Pericardium fibroblast (primary cell): ENCODE data around the gene SLC26A1. TPM values are rescaled to one million over a fixed set of nuclear protein-coding genes. Genes with fewer than 3 reads are reported as not detected.

ENCODE experiments used
- total RNA-seq: library from RNA; depleted of rRNA; stranded (reverse); fragments of >200 nt; gene quantifications from 2 replicates; pipeline ENCODE4 v1.2.3, GENCODE V29; 2015

Gene SLC26A1, protein sequence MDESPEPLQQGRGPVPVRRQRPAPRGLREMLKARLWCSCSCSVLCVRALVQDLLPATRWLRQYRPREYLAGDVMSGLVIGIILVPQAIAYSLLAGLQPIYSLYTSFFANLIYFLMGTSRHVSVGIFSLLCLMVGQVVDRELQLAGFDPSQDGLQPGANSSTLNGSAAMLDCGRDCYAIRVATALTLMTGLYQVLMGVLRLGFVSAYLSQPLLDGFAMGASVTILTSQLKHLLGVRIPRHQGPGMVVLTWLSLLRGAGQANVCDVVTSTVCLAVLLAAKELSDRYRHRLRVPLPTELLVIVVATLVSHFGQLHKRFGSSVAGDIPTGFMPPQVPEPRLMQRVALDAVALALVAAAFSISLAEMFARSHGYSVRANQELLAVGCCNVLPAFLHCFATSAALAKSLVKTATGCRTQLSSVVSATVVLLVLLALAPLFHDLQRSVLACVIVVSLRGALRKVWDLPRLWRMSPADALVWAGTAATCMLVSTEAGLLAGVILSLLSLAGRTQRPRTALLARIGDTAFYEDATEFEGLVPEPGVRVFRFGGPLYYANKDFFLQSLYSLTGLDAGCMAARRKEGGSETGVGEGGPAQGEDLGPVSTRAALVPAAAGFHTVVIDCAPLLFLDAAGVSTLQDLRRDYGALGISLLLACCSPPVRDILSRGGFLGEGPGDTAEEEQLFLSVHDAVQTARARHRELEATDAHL
- under 0.01 and 0.09 TPM in 2 replicates for total RNA-seq

DNA sequence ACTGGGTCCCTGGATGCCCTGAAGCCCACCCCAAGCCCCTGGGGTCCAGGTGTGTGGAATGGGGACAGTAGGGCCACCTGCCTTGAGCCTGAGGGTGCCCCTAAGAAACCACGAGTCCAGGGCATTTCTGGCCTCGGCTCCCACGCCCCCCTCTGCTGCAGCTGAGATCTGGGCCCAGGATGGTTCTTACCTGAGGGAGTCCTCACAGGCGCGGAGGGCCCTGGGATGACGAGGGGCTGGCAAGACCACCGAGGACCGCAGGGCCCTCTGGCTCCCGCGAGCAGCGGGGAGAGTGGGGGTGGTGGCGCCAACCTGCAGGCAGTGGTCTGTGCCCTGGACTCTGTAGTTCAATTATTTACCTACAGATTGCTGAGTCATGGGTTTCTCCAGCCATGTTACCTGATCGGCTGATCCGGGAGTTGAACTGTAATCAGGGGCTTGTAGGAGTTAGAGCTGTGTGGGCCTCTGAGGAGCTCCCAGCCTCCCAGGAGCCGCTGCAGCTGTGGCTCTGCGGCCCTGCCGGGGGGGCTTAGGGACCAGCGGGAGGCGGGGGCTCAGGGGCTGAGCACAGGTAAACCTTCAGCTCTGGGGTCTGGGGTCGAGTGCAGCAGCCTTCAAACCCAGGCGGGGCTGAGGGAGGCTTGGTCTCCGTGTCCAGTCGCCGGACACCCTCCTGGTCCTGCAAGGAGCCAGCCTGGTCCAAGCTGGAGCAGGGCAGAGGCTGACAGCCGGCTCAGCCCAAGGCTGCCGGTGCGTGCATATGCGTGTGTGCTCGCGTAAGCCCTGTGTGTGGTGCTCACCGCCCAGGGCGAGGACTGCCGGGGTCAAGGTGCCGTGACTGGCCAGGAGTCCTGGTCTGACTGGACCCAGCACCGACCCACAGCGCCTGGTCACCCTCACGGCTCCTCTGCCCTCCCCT is at the start of gene SLC26A1:
SLC26A1 (minus strand) TSS at position 294 of the 919 bp plus-strand sequence. CDS start 1,701 bp downstream, outside the sequence.

DNA sequence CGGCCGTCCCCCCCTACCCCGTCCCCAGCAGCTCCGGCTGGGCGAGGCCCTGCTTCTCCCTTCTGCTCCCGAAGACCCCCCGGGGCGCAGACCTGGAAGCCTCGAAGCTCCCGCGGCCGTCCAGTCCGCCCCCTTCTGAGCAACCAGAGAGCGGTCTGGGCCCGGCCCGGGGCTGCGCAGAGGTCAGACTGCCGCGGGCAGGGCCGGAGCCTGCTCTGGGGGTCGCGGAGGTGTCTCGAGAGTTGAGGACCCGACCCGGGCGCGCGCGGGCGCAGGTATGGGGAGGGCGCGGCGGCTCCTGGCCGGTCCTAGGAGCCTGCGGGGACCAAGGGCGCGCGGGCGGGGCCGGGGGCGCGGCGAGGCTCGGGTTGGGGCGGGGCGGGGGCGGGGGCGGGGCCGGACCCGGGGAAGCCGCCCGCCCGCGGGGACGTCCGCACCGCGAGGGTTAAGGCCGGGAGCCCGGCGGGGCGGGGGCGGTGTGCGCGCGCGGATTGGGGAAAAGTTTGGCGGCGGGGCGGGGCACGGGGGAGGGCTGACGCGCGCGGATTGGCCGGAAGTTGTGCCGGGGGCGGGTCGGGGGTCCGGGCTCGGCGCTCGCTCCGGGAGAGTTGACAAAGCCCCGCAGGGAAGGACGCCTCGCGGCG is 17.9 kb upstream of the SLC26A1 start, which contains the start of gene FGFRL1:
FGFRL1 (plus strand) TSS at position 605 of the 644 bp plus-strand sequence. CDS start 860 bp downstream, outside the sequence.

DNA sequence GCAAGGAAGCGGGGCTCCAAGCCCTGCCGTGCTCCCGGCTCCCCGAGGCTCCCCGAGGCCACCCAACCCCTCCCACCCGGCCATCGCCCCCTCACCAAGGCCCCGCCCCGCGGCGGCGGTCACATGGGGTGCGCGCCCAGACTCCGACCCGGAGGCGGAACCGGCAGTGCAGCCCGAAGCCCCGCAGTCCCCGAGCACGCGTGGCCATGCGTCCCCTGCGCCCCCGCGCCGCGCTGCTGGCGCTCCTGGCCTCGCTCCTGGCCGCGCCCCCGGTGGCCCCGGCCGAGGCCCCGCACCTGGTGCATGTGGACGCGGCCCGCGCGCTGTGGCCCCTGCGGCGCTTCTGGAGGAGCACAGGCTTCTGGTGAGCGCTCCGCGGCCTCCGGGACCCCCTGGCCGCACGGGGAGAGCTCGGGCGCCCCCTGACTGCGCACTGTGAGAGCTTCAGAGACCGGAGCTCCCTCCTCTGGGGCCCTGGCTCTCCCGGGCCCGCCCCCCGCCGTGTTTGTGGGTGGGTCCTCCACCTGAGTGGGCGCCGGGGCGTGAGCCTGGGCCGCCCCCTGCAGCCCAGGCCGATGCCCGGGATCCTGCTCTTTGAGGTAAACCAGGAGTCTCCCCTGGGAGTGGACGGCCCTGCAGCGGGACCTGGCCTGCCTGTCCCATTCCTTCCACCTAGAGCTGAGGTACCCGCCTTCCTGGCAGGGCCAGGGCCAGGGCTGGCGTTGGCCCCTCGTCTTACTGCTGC is 6.2 kb downstream of the SLC26A1 start, which contains the start of gene IDUA:
IDUA (plus strand) TSS at position 166 of the 745 bp plus-strand sequence; CDS start at position 207, 41 bp downstream.

DNA sequence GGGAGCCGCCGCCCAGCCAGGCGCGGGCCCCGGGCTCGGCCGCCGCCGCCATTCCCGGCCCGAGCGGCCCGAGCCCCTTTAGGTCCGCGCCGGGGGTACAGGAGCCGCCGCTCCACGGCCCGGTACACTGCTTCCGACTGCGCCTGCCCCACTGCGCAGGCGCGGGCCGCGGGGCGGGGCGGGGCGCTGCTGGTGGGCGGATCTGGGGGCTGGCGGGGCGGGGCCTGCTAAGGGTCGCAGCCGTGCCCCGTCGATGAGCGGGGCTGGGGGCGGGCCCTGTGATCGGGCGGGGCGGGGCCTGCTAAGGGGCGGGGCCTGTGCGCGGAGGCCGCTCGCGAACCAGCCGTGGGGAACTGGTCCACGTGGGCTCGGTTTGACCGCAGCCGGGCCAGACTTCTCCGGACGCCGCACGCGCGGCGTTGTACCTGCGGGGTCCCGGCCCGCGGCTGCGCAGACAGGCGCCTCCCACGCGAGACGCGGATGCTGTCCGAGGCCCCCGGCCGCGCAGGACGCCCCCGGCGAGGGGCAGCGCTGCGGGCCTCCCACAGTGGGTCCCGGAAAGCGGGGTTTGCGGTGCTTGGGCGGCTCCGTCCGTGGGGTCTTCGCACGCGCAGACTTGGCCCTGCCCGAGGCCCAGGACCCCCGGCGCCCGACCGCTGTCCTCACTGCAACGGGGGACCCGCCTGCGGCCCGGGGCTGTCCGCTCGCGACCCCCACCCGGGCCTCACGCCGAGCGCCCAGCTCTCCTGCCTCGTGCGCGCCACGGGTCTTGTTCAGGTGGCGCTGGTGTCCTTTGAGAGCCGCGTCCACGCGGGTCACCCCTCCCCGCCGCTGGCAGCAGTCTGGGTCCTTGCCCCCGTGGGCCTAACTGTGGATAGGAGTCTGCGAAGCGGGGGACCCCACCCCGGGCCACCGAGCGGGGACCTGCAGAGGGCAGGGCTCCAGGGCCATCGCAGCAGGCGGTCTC is 19.5 kb downstream of the SLC26A1 start, which contains the start of gene DGKQ:
DGKQ (minus strand) TSS at position 139 of the 967 bp plus-strand sequence; CDS start at position 52, 87 bp downstream.

Other genes with a start within 250 kb of the SLC26A1 start
- gene CPLX1, start 167.3 kb downstream of the SLC26A1 start, total RNA-seq = 0.34 and 0.47 TPM in 2 replicates
- 32.5 and 90.6 TPM in 2 replicates for gene GAK, start 61.1 kb downstream of the SLC26A1 start, total RNA-seq
- 24.3 and 33.8 TPM in 2 replicates for gene TMEM175, start 60.9 kb downstream of the SLC26A1 start, total RNA-seq
- gene DGKQ, start 19.8 kb downstream of the SLC26A1 start, total RNA-seq = 8.8 and 10.7 TPM in 2 replicates
- gene IDUA, start 6.4 kb downstream of the SLC26A1 start, total RNA-seq = 23.9 and 44.9 TPM in 2 replicates
- 36.3 and 44.0 TPM in 2 replicates for gene FGFRL1, start 18.2 kb upstream of the SLC26A1 start, total RNA-seq
- 4.2 and 4.6 TPM in 2 replicates for gene RNF212, start 120.2 kb upstream of the SLC26A1 start, total RNA-seq
- gene SPON2, start 179.2 kb upstream of the SLC26A1 start, total RNA-seq = 570 and 577 TPM in 2 replicates